HCT116 (cell line): ENCODE data around the gene AKAP9. TPM values are rescaled to one million over a fixed set of nuclear protein-coding genes. Genes with fewer than 3 reads are reported as not detected.

Experiments used
- ATAC-seq: fragments of 200-7000 bp; cut with Tn5 transposase; 2 replicates; pipeline ENCODE4 v1.9.1; 2020; ENCODE audit warnings: mild to moderate bottlenecking, moderate library complexity
- BruUV-seq: library from RNA; stranded (reverse); fragments of 400-500 nt; replicated peaks from 2 replicates; lab custom pipeline; 2021; lab: Mats Ljungman, UMichigan
- CTCF ChIA-PET: fragments of 300-600 bp; sonication (Branson Sonifier 250); formaldehyde crosslinking; loops from one replicate; lab custom pipeline; 2021; ENCODE audit warnings: antibody characterized with exemption; lab: Charles Lee
- POLR2A ChIA-PET: fragments of 300-600, 350-600 bp; sonication (Branson Sonifier 250); formaldehyde crosslinking; loops from one replicate; lab custom pipeline; 2021; ENCODE audit warnings: antibody characterized with exemption; lab: Charles Lee
- RAD21 ChIA-PET, 2 experiments: fragments of 300-600 bp; sonication (Branson Sonifier 250); formaldehyde crosslinking; loops; one replicate each; lab custom pipeline; 2023; ENCODE audit warnings: low total read pairs in 2 of 2; ENCODE audit not compliant: uncharacterized antibody in 2 of 2, unreplicated experiment in 2 of 2, low non-redundant PET in 1 of 2; lab: Charles Lee
- DNase-seq: peaks from one replicate; pipeline ENCODE4 v3.0.0-alpha.2; 2010; ENCODE audit warnings: low read depth, low spot score
- H2AFZ ChIP-seq: fragments of 200-600 bp; shearing (Covaris generic), sonication (generic); 2 replicates; pipeline ENCODE4 v1.6.1; 2017; ENCODE audit warnings: low read depth, mixed run types, mixed read lengths, antibody characterized with exemption, low read length; ENCODE audit not compliant: poor library complexity, severe bottlenecking
- H3K27ac ChIP-seq: 2 replicates; pipeline ENCODE4 v1.5.1; 2012; ENCODE audit warnings: low read depth, low read length
- H3K27me3 ChIP-seq: fragments of 200-600 bp; sonication (generic); 2 replicates; pipeline ENCODE4 v1.6.1; 2016; ENCODE audit warnings: mixed run types, low read length, mixed read lengths; ENCODE audit not compliant: insufficient read depth
- H3K36me3 ChIP-seq, 2 experiments: fragments of 200-500 bp in 1 of 2; fragments of 200-600 bp in 1 of 2; sonication (Bioruptor generic) in 1 of 2; sonication (generic) in 1 of 2; 2 replicates each; pipeline versions ENCODE4 v1.5.1 to v1.6.1; 2014 to 2016; ENCODE audit warnings: low read length in 2 of 2, inconsistent platforms in 1 of 2, mixed read lengths in 1 of 2, mixed run types in 1 of 2; ENCODE audit not compliant: insufficient read depth in 2 of 2, control insufficient read depth in 1 of 2
- H3K4me1 ChIP-seq, 2 experiments: fragments of 200-600 bp in 1 of 2; sonication (generic) in 1 of 2; 2 replicates each; pipeline versions ENCODE4 v1.5.1 to v1.6.1; 2012 to 2017; ENCODE audit warnings: low read length in 2 of 2, inconsistent platforms in 1 of 2, mild to moderate bottlenecking in 1 of 2, mixed read lengths in 1 of 2, mixed run types in 1 of 2, moderate library complexity in 1 of 2; ENCODE audit not compliant: insufficient read depth in 2 of 2, control insufficient read depth in 1 of 2
- H3K4me2 ChIP-seq: fragments of 200-600 bp; sonication (generic); 2 replicates; pipeline ENCODE4 v1.6.1; 2017; ENCODE audit warnings: mixed run types, low read length, mixed read lengths
- H3K4me3 ChIP-seq, 2 experiments: fragments of 200-600 bp in 1 of 2; sonication (generic) in 1 of 2; replicated peaks in 1 of 2; 2 replicates each; pipeline ENCODE4 v1.5.1; 2011 to 2016; ENCODE audit warnings: low read length in 2 of 2, control low read depth in 1 of 2, low read depth in 1 of 2, mild to moderate bottlenecking in 1 of 2, mixed read lengths in 1 of 2, mixed run types in 1 of 2
- H3K79me2 ChIP-seq: fragments of 200-600 bp; sonication (generic); 2 replicates; pipeline ENCODE4 v1.6.1; 2017; ENCODE audit warnings: mild to moderate bottlenecking, mixed run types, low read length, moderate library complexity, mixed read lengths; ENCODE audit not compliant: insufficient read depth
- H3K9ac ChIP-seq: fragments of 200-600 bp; sonication (generic); 2 replicates; pipeline ENCODE4 v1.6.1; 2016; ENCODE audit warnings: low read length, mixed read lengths
- H3K9me2 ChIP-seq: fragments of 200-600 bp; sonication (generic), shearing (Covaris generic); 2 replicates; pipeline ENCODE4 v1.6.1; 2017; ENCODE audit warnings: mixed run types, mild to moderate bottlenecking, moderate library complexity; ENCODE audit not compliant: insufficient read depth
- H3K9me3 ChIP-seq, 2 experiments: fragments of 200-500 bp in 1 of 2; fragments of 200-600 bp in 1 of 2; sonication (Bioruptor generic) in 1 of 2; sonication (generic) in 1 of 2; 2 replicates each; pipeline ENCODE4 v1.6.1; 2014 to 2017; ENCODE audit warnings: low read length in 2 of 2, mixed read lengths in 2 of 2, inconsistent platforms in 1 of 2, low read depth in 1 of 2, mild to moderate bottlenecking in 1 of 2, mixed run types in 1 of 2, moderate library complexity in 1 of 2; ENCODE audit not compliant: control insufficient read depth in 1 of 2, insufficient read depth in 1 of 2
- H4K20me1 ChIP-seq: fragments of 200-600 bp; sonication (generic), shearing (Covaris generic); 2 replicates; pipeline ENCODE4 v1.6.1; 2017; ENCODE audit warnings: mixed run types, mild to moderate bottlenecking, moderate library complexity; ENCODE audit not compliant: insufficient read depth
- CEBPB ChIP-seq: IDR thresholded peaks from 2 replicates; pipeline ENCODE4 v1.6.1; 2012; ENCODE audit warnings: low read depth
- ELF1 ChIP-seq: IDR thresholded peaks from 2 replicates; pipeline ENCODE4 v1.6.1; 2012; ENCODE audit warnings: low read depth, borderline replicate concordance
- POLR2A ChIP-seq: IDR thresholded peaks from 2 replicates; pipeline ENCODE4 v1.7.0; 2011; ENCODE audit warnings: borderline replicate concordance; ENCODE audit not compliant: insufficient read depth, insufficient read length; ENCODE audit errors: extremely low read depth
- POLR2AphosphoS5 ChIP-seq: IDR thresholded peaks from 2 replicates; pipeline ENCODE4 v1.6.1; 2011; ENCODE audit warnings: mild to moderate bottlenecking, low read depth, low read length, moderate library complexity
- SIN3A ChIP-seq: IDR thresholded peaks from 2 replicates; pipeline ENCODE4 v1.6.1; 2012; ENCODE audit warnings: low read depth
- SP1 ChIP-seq: IDR thresholded peaks from 2 replicates; pipeline ENCODE4 v1.6.1; 2012; ENCODE audit warnings: low read depth
- TCF7L2 ChIP-seq: IDR thresholded peaks from 2 replicates; pipeline ENCODE4 v1.7.0; 2011; ENCODE audit warnings: borderline replicate concordance, inconsistent platforms; ENCODE audit not compliant: insufficient read depth, insufficient read length; ENCODE audit errors: extremely low read depth
- intact Hi-C: fragments of 100-400 bp; cut with micrococcal nuclease; formaldehyde crosslinking; loops from 2 replicates; pipeline ENCODE4 v1.10.0; 2022
- total RNA-seq: library from RNA; stranded (reverse); gene quantifications from one replicate; pipeline ENCODE4 v1.2.1, GENCODE V29; 2021; ENCODE audit not compliant: unreplicated experiment
- TF ChIP-seq, protein P1 (sequence below): IDR thresholded peaks from 2 replicates; pipeline ENCODE4 v1.6.1; 2011; ENCODE audit warnings: mild to moderate bottlenecking, low read length, moderate library complexity; ENCODE audit not compliant: insufficient replicate concordance; ENCODE audit errors: extremely low read depth
- TF ChIP-seq, protein P2 (sequence below): IDR thresholded peaks from 2 replicates; pipeline ENCODE4 v1.6.1; 2012; ENCODE audit warnings: low read depth

AKAP9 gene
- total RNA-seq, 1 experiment from 2014 or later, result 32.6 TPM

DNA sequence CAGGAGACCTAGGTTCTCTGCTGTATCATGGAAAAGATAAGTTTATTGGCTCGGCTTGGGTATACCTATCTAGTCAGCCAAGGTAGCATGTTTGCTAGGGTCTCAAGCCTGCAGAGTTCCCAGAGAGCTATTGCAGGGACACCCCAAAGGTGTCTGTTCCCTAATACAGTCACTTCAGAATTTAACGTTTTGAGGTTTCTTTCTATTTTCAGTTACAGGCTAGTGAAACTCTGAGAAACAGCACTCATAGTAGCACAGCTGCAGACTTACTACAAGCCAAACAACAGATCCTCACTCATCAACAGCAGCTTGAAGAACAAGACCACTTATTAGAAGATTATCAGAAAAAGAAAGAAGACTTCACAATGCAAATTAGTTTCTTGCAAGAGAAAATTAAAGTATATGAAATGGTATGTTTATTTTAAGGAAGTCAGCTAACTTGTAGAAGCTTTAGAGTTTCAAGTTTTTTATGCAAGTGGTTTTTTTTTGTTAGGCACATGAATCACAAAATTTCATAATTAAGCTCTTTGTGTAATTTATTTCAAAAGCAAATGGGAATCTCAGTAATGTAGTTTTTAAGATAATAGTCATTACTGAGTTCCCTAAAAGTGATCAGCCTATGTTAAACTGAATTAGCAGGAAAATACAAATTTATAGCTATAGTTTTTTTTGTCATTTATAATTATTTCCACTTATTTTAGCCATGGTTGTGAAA is 54.9 kb downstream of the AKAP9 start:
- Histone ChIP-seq H3K4me3 (no peak overlapping the region), H3K4me2 (no peak overlapping the region), H2AFZ (no peak overlapping the region), H4K20me1 (no peaks in the 10 kb centered on the region), H3K9me3 (no peaks in the 10 kb centered on the region), H3K4me1 (no peaks in the 10 kb centered on the region), H3K9ac (no peak overlapping the region), H3K9me2 (no peaks in the 10 kb centered on the region), H3K27ac (no peak overlapping the region), H3K36me3 (peaks cover 0 to 8% of the 10 kb centered on the region in 2 experiments; a peak in 3 of 4 replicates), H3K79me2 (no peaks in the 10 kb centered on the region), H3K27me3 (no peaks in the 10 kb centered on the region)
- intact Hi-C loops, result no loop called here
- DNase-seq (no peak), ATAC-seq (no peak)
- RAD21 ChIA-PET, result no interaction called here
- BruUV-seq, result no TSS peak
- CTCF ChIA-PET, result no interaction called here
- TF ChIP-seq POLR2A (no peak), CEBPB (no peak), POLR2AphosphoS5 (no peak), ELF1 (no peak), SP1 (no peak), SIN3A (no peak), TCF7L2 (no peak)
- TF ChIP-seq, protein P1, sequence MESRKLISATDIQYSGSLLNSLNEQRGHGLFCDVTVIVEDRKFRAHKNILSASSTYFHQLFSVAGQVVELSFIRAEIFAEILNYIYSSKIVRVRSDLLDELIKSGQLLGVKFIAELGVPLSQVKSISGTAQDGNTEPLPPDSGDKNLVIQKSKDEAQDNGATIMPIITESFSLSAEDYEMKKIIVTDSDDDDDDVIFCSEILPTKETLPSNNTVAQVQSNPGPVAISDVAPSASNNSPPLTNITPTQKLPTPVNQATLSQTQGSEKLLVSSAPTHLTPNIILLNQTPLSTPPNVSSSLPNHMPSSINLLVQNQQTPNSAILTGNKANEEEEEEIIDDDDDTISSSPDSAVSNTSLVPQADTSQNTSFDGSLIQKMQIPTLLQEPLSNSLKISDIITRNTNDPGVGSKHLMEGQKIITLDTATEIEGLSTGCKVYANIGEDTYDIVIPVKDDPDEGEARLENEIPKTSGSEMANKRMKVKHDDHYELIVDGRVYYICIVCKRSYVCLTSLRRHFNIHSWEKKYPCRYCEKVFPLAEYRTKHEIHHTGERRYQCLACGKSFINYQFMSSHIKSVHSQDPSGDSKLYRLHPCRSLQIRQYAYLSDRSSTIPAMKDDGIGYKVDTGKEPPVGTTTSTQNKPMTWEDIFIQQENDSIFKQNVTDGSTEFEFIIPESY, result no peak
- TF ChIP-seq, protein P2, sequence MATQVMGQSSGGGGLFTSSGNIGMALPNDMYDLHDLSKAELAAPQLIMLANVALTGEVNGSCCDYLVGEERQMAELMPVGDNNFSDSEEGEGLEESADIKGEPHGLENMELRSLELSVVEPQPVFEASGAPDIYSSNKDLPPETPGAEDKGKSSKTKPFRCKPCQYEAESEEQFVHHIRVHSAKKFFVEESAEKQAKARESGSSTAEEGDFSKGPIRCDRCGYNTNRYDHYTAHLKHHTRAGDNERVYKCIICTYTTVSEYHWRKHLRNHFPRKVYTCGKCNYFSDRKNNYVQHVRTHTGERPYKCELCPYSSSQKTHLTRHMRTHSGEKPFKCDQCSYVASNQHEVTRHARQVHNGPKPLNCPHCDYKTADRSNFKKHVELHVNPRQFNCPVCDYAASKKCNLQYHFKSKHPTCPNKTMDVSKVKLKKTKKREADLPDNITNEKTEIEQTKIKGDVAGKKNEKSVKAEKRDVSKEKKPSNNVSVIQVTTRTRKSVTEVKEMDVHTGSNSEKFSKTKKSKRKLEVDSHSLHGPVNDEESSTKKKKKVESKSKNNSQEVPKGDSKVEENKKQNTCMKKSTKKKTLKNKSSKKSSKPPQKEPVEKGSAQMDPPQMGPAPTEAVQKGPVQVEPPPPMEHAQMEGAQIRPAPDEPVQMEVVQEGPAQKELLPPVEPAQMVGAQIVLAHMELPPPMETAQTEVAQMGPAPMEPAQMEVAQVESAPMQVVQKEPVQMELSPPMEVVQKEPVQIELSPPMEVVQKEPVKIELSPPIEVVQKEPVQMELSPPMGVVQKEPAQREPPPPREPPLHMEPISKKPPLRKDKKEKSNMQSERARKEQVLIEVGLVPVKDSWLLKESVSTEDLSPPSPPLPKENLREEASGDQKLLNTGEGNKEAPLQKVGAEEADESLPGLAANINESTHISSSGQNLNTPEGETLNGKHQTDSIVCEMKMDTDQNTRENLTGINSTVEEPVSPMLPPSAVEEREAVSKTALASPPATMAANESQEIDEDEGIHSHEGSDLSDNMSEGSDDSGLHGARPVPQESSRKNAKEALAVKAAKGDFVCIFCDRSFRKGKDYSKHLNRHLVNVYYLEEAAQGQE, result no peak
- POLR2A ChIA-PET, result no interaction called here
